NAMALWA (cell line): Measurements from ENCODE around the gene SCN7A.
"Not testable (repeated sequence)": the region's sequence is repeated elsewhere in the genome, so short reads cannot be mapped to it uniquely, and the experiment has no call there.

ENCODE experiments used
- DNase-seq: peaks from one replicate; pipeline ENCODE4 v3.0.0-alpha.2; 2015; ENCODE audit warnings: low spot score

The SCN7A gene

GRCh38 chr2:166360426-166360825, 133.6 kb downstream of the SCN7A start:
- DNase-seq: no peak

GRCh38 chr2:166357950-166358321, 136.1 kb downstream of the SCN7A start:
- not testable (repeated sequence) for DNase-seq

GRCh38 chr2:166357068-166357949, 136.7 kb downstream of the SCN7A start:
- no peak for DNase-seq
